K562 (cell line): Measurements from ENCODE around the gene TBXAS1.

Source experiments
- NCOA1 ChIP-seq: fragments of 450-650 bp; IDR thresholded peaks from 2 replicates; pipeline ENCODE4 v1.6.1; 2016; ENCODE audit warnings: low read depth
- TF ChIP-seq, protein P1 (sequence below), 3 experiments: IDR thresholded peaks in 2 of 3; conservative IDR thresholded peaks in 1 of 3; 2 replicates each; pipeline ENCODE4 v1.5.1; 2011 to 2012; ENCODE audit warnings: low read length in 3 of 3, mild to moderate bottlenecking in 3 of 3, control low read depth in 2 of 3, improper control_type of control experiment in 1 of 3, inconsistent platforms in 1 of 3, low read depth in 1 of 3, mixed read lengths in 1 of 3, moderate library complexity in 1 of 3; ENCODE audit not compliant: insufficient read depth in 2 of 3

DNA sequence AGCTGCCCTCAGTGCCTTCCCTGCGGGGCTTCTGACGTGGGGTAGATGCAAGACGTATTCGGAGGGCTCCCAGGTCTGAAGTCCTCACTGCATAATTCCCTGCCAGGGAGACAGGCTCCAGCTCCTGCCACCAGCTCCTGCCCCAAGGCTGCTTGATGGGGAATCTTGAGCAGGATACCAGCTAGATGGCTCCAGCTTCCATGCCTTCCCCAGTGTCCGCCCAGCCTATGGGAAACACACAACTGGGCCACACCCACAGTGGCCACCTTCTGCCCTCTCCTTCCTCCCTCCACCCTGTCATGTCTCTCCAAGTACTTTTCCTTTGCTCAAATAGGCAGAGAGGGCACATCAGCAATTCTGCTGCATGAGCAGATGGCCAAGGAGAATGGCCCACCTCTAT is 137.9 kb downstream of the TBXAS1 start:
- TF ChIP-seq NCOA1, result no peak
- TF ChIP-seq, protein P1, sequence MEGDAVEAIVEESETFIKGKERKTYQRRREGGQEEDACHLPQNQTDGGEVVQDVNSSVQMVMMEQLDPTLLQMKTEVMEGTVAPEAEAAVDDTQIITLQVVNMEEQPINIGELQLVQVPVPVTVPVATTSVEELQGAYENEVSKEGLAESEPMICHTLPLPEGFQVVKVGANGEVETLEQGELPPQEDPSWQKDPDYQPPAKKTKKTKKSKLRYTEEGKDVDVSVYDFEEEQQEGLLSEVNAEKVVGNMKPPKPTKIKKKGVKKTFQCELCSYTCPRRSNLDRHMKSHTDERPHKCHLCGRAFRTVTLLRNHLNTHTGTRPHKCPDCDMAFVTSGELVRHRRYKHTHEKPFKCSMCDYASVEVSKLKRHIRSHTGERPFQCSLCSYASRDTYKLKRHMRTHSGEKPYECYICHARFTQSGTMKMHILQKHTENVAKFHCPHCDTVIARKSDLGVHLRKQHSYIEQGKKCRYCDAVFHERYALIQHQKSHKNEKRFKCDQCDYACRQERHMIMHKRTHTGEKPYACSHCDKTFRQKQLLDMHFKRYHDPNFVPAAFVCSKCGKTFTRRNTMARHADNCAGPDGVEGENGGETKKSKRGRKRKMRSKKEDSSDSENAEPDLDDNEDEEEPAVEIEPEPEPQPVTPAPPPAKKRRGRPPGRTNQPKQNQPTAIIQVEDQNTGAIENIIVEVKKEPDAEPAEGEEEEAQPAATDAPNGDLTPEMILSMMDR (IDR thresholded peaks at IDR 0.05 in 2 of 3, conservative IDR thresholded peaks at IDR 0.05 in 1 of 3; ENCODE audit: insufficient read depth in 2 of 3, low read depth in 1 of 3, low read length in 3 of 3), result no peak
